Endothelial cell of umbilical vein (primary cell): ENCODE data around the gene ATP5IF1. TPM values are rescaled to one million over a fixed set of nuclear protein-coding genes. Genes with fewer than 3 reads are reported as not detected.

Experiments
- BruUV-seq: library from RNA; stranded (reverse); fragments of 400-500 nt; replicated peaks from 2 replicates; lab custom pipeline; 2021; lab: Mats Ljungman, UMichigan
- CTCF ChIA-PET: fragments of 300-600, 350-600 bp; sonication (Branson Sonifier 250); formaldehyde crosslinking; loops from one replicate; lab custom pipeline; 2021; ENCODE audit warnings: antibody characterized with exemption, inconsistent platforms; lab: Charles Lee
- POLR2A ChIA-PET: fragments of 300-600, 350-600 bp; sonication (Branson Sonifier 250); formaldehyde crosslinking; loops from one replicate; lab custom pipeline; 2021; ENCODE audit warnings: antibody characterized with exemption, inconsistent platforms; lab: Charles Lee
- DNase-seq: peaks from one replicate; pipeline ENCODE4 v3.0.0-alpha.2; 2011; ENCODE audit warnings: low read depth, low spot score
- FAIRE-seq: peaks from 2 replicates; lab custom pipeline; 2011; peaks lifted over from hg19 to GRCh38; lab: Jason Lieb, UNC
- H2AFZ ChIP-seq: 2 replicates; pipeline ENCODE4 v1.6.0; 2012; ENCODE audit warnings: low read depth, low read length, control low read depth, inconsistent platforms
- H3K27ac ChIP-seq: 2 replicates; pipeline ENCODE4 v1.5.1; 2011; ENCODE audit warnings: low read depth, mild to moderate bottlenecking, control low read depth, low read length, moderate library complexity; ENCODE audit not compliant: insufficient read depth
- H3K27me3 ChIP-seq, 2 experiments: 2 replicates each; pipeline versions ENCODE4 v1.6.0 to v1.6.1; 2011; ENCODE audit warnings: low read length in 2 of 2, mixed read lengths in 1 of 2; ENCODE audit not compliant: control insufficient read depth in 2 of 2, insufficient read depth in 2 of 2
- H3K36me3 ChIP-seq, 2 experiments: 2 replicates in 1 of 2; 3 replicates in 1 of 2; pipeline ENCODE4 v1.5.1; 2011; ENCODE audit warnings: low read length in 2 of 2, mild to moderate bottlenecking in 1 of 2, moderate library complexity in 1 of 2; ENCODE audit not compliant: control insufficient read depth in 2 of 2, insufficient read depth in 2 of 2; ENCODE audit errors: extremely low read depth in 1 of 2
- H3K4me1 ChIP-seq: 3 replicates; pipeline ENCODE4 v1.5.1; 2011; ENCODE audit warnings: mild to moderate bottlenecking, low read length; ENCODE audit not compliant: control insufficient read depth, insufficient read depth; ENCODE audit errors: extremely low read depth
- H3K4me2 ChIP-seq: 2 replicates; pipeline ENCODE4 v1.6.1; 2011; ENCODE audit warnings: low read length, control low read depth, mixed read lengths; ENCODE audit not compliant: insufficient read depth
- H3K4me3 ChIP-seq, 3 experiments: fragments of 200-600 bp in 1 of 3; sonication (generic), shearing (Covaris generic) in 1 of 3; replicated peaks in 1 of 3; 2 replicates each; pipeline ENCODE4 v1.5.1; 2011 to 2016; ENCODE audit warnings: control low read depth in 3 of 3, low read length in 3 of 3, mild to moderate bottlenecking in 2 of 3, inconsistent platforms in 1 of 3, low read depth in 1 of 3, moderate library complexity in 1 of 3; ENCODE audit not compliant: insufficient read depth in 1 of 3
- H3K79me2 ChIP-seq: 2 replicates; pipeline ENCODE4 v1.6.0; 2012; ENCODE audit warnings: low read length, inconsistent platforms; ENCODE audit not compliant: control insufficient read depth, insufficient read depth
- H3K9ac ChIP-seq: replicated peaks from 2 replicates; pipeline ENCODE3; 2011; ENCODE audit warnings: low read length, control low read depth; ENCODE audit not compliant: insufficient read depth; ENCODE audit errors: extremely low read depth
- H3K9me1 ChIP-seq: replicated peaks from 3 replicates; pipeline ENCODE4 v1.6.0; 2011; ENCODE audit warnings: mild to moderate bottlenecking, low read length; ENCODE audit not compliant: control insufficient read depth, insufficient read depth; ENCODE audit errors: extremely low read depth
- H3K9me3 ChIP-seq: replicated peaks from 2 replicates; pipeline ENCODE4 v1.5.1; 2012; ENCODE audit warnings: low read length, inconsistent platforms; ENCODE audit not compliant: control insufficient read depth, insufficient read depth
- H4K20me1 ChIP-seq: replicated peaks from 2 replicates; pipeline ENCODE3; 2011; ENCODE audit warnings: mild to moderate bottlenecking, low read length; ENCODE audit not compliant: control insufficient read depth, insufficient read depth; ENCODE audit errors: extremely low read depth
- CTCF ChIP-seq, 2 donors: IDR thresholded peaks; 1 replicate in 1 of 2; 2 replicates in 1 of 2; pipeline ENCODE4 v1.5.1; 2011; ENCODE audit warnings: low read length in 2 of 2, mild to moderate bottlenecking in 2 of 2, moderate library complexity in 2 of 2, control low read depth in 1 of 2, inconsistent platforms in 1 of 2, low read depth in 1 of 2; ENCODE audit not compliant: insufficient read depth in 1 of 2; ENCODE audit errors: extremely low read depth in 1 of 2
- EZH2 ChIP-seq: IDR thresholded peaks from 2 replicates; pipeline ENCODE4 v1.6.1; 2012; ENCODE audit warnings: borderline replicate concordance, low read depth, mild to moderate bottlenecking, moderate library complexity, low read length, inconsistent platforms; ENCODE audit not compliant: severe bottlenecking
- FOS ChIP-seq: IDR thresholded peaks from 2 replicates; pipeline ENCODE4 v1.6.1; 2011; ENCODE audit warnings: mild to moderate bottlenecking, low read length, moderate library complexity, borderline replicate concordance; ENCODE audit not compliant: insufficient read depth
- JUN ChIP-seq: IDR thresholded peaks from 2 replicates; pipeline ENCODE4 v1.6.1; 2011; ENCODE audit warnings: borderline replicate concordance, low read depth; ENCODE audit not compliant: insufficient read length, insufficient read depth
- MAX ChIP-seq: IDR thresholded peaks from 2 replicates; pipeline ENCODE4 v1.6.1; 2011; ENCODE audit not compliant: insufficient read depth, insufficient read length
- MYC ChIP-seq: IDR thresholded peaks from one replicate; pipeline ENCODE4 v1.6.1; 2011; ENCODE audit warnings: mild to moderate bottlenecking, low read depth, low read length
- POLR2A ChIP-seq: IDR thresholded peaks from 2 replicates; pipeline ENCODE4 v1.6.1; 2012; ENCODE audit warnings: low read depth, mild to moderate bottlenecking, control low read depth, low read length
- dilution Hi-C: fragments of 300-500 bp; cut with MboI; formaldehyde crosslinking; loops from one replicate; pipeline ENCODE4 v1.15.0; 2019; ENCODE audit warnings: low sequenced_read_pairs; ENCODE audit not compliant: extremely low pct_ligation_motif_present
- intact Hi-C: fragments of 100-400 bp; cut with micrococcal nuclease; formaldehyde crosslinking; loops from one replicate; pipeline ENCODE4 v1.10.0; 2022
- polyA plus RNA-seq, 4 experiments: library from polyadenylated mRNA; depleted of rRNA in 3 of 4; stranded (reverse) in 3 of 4; unstranded in 1 of 4; fragments of >200 nt; gene quantifications; 2 replicates each; pipeline versions ENCODE4 v1.2.1 to v1.2.3, GENCODE V29; 2011 to 2012; ENCODE audit warnings: missing spikeins in 1 of 4
- total RNA-seq: library from RNA; stranded (reverse); gene quantifications from 2 replicates; pipeline ENCODE4 v1.2.3, GENCODE V29; 2021

The ATP5IF1 gene
- total and polyA plus RNA-seq, 2 donors (not counting 3 experiments of a cell fraction or from before 2014, with no cell fraction given), result 133 to 243 TPM

- Histone ChIP-seq H3K27me3 (no peaks in the 10 kb centered on the region), H3K4me2 (no peak overlapping the region), H3K79me2 (no peaks in the 10 kb centered on the region), H3K36me3 (peaks cover 4 to 31% of the 10 kb centered on the region in 2 experiments), H3K9ac (no peak overlapping the region), H3K9me3 (no peaks in the 10 kb centered on the region), H2AFZ (no peak overlapping the region), H3K9me1 (no peaks in the 10 kb centered on the region), H3K4me1 (no peaks in the 10 kb centered on the region), H4K20me1 (no peaks in the 10 kb centered on the region), H3K4me3 (no peak overlapping the region), H3K27ac (no peak overlapping the region)
- intact Hi-C loops (no loop called here), dilution Hi-C loops (no loop called here)
- ChIA-PET CTCF (no interaction called here), POLR2A (no interaction called here)
- TSS peak; percentile 6 for BruUV-seq
- TF ChIP-seq CTCF (IDR thresholded peaks at IDR 0.05; ENCODE audit: extremely low read depth in 1 of 2, insufficient read depth in 1 of 2, low read depth in 1 of 2, low read length in 2 of 2) (no peak), POLR2A (no peak), FOS (no peak), MAX (no peak), JUN (no peak), MYC (no peak), EZH2 (no peak)
- DNase-seq (no peak), FAIRE-seq (no peak)
These were observed 45.9 kb downstream of the ATP5IF1 start for GRCh38 chr1:28281608-28282425.
